ENCODE results near the gene ARHGAP19. TPM values are rescaled to one million over a fixed set of nuclear protein-coding genes. Genes with fewer than 3 reads are reported as not detected.

Gene ARHGAP19
- total RNA-seq, 4 donors from 2014 or later: 7.0 to 11.0 (median 8.5) TPM

DNA sequence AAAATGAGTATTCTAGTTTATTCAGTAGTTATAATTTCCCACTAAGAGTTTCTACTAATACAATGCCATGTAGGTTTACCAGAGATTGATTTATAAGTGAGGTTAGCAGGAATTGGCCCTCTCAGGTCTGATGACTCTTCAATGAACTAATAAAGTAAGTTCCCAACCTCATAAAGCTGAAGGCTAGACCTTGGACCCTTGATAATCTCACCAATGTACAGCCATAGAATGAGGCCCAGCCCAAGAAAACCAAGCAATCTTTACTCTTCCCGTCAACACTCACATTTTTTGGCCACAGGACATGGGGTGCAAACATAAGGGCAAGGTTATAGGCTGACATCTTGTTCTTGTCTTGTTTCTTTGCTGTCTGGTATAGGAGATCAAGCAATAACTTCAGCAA lies 33.3 kb downstream of the ARHGAP19 start:
- Histone ChIP-seq H3K27me3 (no peaks in the 10 kb centered on the region), H3K27ac (no peak overlapping the region), H3K4me1 (no peaks in the 10 kb centered on the region), H3K9me3 (no peaks in the 10 kb centered on the region), H3K36me3 (no peaks in the 10 kb centered on the region), H3K4me3 (replicated peaks in 1 of 3) (no peak overlapping the region)
- no peak for DNase-seq
- 95 to 100% methylated on average over 1 of the region's 1 CpG for WGBS, 2 donors
- intact Hi-C loops (cut with DNase I): no loop called here
- no peak for TF ChIP-seq POLR2A (IDR thresholded peaks at IDR 0.05)
- TF ChIP-seq, protein P1, sequence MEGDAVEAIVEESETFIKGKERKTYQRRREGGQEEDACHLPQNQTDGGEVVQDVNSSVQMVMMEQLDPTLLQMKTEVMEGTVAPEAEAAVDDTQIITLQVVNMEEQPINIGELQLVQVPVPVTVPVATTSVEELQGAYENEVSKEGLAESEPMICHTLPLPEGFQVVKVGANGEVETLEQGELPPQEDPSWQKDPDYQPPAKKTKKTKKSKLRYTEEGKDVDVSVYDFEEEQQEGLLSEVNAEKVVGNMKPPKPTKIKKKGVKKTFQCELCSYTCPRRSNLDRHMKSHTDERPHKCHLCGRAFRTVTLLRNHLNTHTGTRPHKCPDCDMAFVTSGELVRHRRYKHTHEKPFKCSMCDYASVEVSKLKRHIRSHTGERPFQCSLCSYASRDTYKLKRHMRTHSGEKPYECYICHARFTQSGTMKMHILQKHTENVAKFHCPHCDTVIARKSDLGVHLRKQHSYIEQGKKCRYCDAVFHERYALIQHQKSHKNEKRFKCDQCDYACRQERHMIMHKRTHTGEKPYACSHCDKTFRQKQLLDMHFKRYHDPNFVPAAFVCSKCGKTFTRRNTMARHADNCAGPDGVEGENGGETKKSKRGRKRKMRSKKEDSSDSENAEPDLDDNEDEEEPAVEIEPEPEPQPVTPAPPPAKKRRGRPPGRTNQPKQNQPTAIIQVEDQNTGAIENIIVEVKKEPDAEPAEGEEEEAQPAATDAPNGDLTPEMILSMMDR (IDR thresholded peaks at IDR 0.05): no peak

DNA sequence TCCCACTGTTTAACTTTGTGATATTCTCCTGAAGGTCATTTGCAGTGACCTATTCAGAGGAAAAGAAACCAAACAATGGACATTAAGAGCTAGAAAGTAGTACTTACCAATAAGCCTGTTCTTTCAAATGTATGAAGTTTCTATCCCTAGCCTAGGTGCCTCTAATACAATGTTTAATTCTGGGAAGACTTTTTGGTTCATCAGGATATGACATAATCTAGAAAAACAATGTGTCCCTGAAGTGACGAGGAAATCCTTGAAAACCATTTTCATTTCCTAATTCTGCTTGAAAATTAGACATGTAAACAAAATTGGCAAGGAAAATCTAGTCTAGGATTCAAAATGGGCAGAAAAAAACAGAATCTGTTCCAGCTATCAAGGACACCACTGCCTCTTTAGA lies 36.1 kb downstream of the ARHGAP19 start:
- H3K4me3 ChIP-seq (replicated peaks in 1 of 3): no peak overlapping the region
- no peaks in the 10 kb centered on the region for H3K27me3 ChIP-seq
- H3K9me3 ChIP-seq: no peaks in the 10 kb centered on the region
- WGBS, 2 donors: 75 to 76% methylated on average over 1 of the region's 1 CpG
- no peak for DNase-seq
- H3K27ac ChIP-seq: peak overlapping the region in 2 of 3 donors; percentile 27 to 45
- TF ChIP-seq, protein P1 (IDR thresholded peaks at IDR 0.05): no peak
- no peak for TF ChIP-seq POLR2A (IDR thresholded peaks at IDR 0.05)
- intact Hi-C loops (cut with DNase I): no loop called here
- H3K4me1 ChIP-seq: no peaks in the 10 kb centered on the region
- H3K36me3 ChIP-seq: no peaks in the 10 kb centered on the region

GRCh38 chr10:97255512-97256293 lies 36.7 kb downstream of the ARHGAP19 start:
- Histone ChIP-seq H3K9me3 (no peaks in the 10 kb centered on the region), H3K27ac (peak overlapping the region in 2 of 3 donors; percentile 27 to 45), H3K4me3 (replicated peaks in 1 of 3) (no peak overlapping the region), H3K4me1 (no peaks in the 10 kb centered on the region), H3K36me3 (no peaks in the 10 kb centered on the region), H3K27me3 (no peaks in the 10 kb centered on the region)
- 85 to 86% methylated on average over 5 of the region's 5 CpGs for WGBS, 2 donors
- TF ChIP-seq POLR2A (IDR thresholded peaks at IDR 0.05): no peak
- TF ChIP-seq, protein P1 (IDR thresholded peaks at IDR 0.05): no peak
- no peak for DNase-seq
- intact Hi-C loops (cut with DNase I): no loop called here

GRCh38 chr10:97254694-97255093 lies 37.7 kb downstream of the ARHGAP19 start:
- intact Hi-C loops (cut with DNase I): no loop called here
- no peaks in the 10 kb centered on the region for H3K36me3 ChIP-seq
- no peak for TF ChIP-seq POLR2A (IDR thresholded peaks at IDR 0.05)
- TF ChIP-seq, protein P1 (IDR thresholded peaks at IDR 0.05): no peak
- H3K4me3 ChIP-seq (replicated peaks in 1 of 3): no peak overlapping the region
- H3K4me1 ChIP-seq: no peaks in the 10 kb centered on the region
- no peaks in the 10 kb centered on the region for H3K27me3 ChIP-seq
- no peak for DNase-seq
- 94 to 98% methylated on average over 3 of the region's 3 CpGs for WGBS, 2 donors
- H3K9me3 ChIP-seq: no peaks in the 10 kb centered on the region
- no peak overlapping the region for H3K27ac ChIP-seq

- Histone ChIP-seq H3K36me3 (no peaks in the 10 kb centered on the region), H3K4me1 (no peaks in the 10 kb centered on the region), H3K27me3 (no peaks in the 10 kb centered on the region), H3K9me3 (no peaks in the 10 kb centered on the region), H3K27ac (no peak overlapping the region), H3K4me3 (replicated peaks in 1 of 3) (no peak overlapping the region)
- TF ChIP-seq, protein P1 (IDR thresholded peaks at IDR 0.05): no peak
- no peak for TF ChIP-seq POLR2A (IDR thresholded peaks at IDR 0.05)
- intact Hi-C loops (cut with DNase I): no loop called here
- WGBS, 2 donors: 93 to 100% methylated on average over 1 of the region's 1 CpG
- no peak for DNase-seq
Observed at GRCh38 chr10:97250952-97251351, 41.5 kb downstream of the ARHGAP19 start.

Measured in thyroid gland (tissue), 4 donors.